ENCODE results near the gene MAD2L1BP.
"Not testable (repeated sequence)": the region's sequence is repeated elsewhere in the genome, so short reads cannot be mapped to it uniquely, and the experiment has no call there.

MAD2L1BP gene

GRCh38 chr6:43634702-43635303 lies 837 bp upstream of the MAD2L1BP start:
- no peak for DNase-seq (ENCODE audit: low spot score in 2 of 2)
- in situ Hi-C loops (cut with MboI; ENCODE audit: low sequenced_read_pairs) = no loop called here
- Histone ChIP-seq H3K4me3 (no peak overlapping the region), H3K9me3 (no peaks in the 10 kb centered on the region), H3K4me1 (peaks cover 11% of the 10 kb centered on the region), H3K27me3 (ENCODE audit: low read depth) (no peaks in the 10 kb centered on the region), H3K36me3 (replicated peaks) (peaks cover 35% of the 10 kb centered on the region)

- H3K9me3 ChIP-seq = no peaks in the 10 kb centered on the region
- in situ Hi-C loops (cut with MboI; ENCODE audit: low sequenced_read_pairs) = no loop called here
- peaks cover 6% of the 10 kb centered on the region for H3K4me1 ChIP-seq
- H3K27me3 ChIP-seq (ENCODE audit: low read depth) = no peaks in the 10 kb centered on the region
- H3K36me3 ChIP-seq (replicated peaks) = peaks cover 50% of the 10 kb centered on the region
- peak overlapping the region; percentile 82 for H3K4me3 ChIP-seq
- DNase-seq (ENCODE audit: low spot score in 2 of 2) = no peak
These were observed 644 bp downstream of the MAD2L1BP start for GRCh38 chr6:43636308-43636659.

DNA sequence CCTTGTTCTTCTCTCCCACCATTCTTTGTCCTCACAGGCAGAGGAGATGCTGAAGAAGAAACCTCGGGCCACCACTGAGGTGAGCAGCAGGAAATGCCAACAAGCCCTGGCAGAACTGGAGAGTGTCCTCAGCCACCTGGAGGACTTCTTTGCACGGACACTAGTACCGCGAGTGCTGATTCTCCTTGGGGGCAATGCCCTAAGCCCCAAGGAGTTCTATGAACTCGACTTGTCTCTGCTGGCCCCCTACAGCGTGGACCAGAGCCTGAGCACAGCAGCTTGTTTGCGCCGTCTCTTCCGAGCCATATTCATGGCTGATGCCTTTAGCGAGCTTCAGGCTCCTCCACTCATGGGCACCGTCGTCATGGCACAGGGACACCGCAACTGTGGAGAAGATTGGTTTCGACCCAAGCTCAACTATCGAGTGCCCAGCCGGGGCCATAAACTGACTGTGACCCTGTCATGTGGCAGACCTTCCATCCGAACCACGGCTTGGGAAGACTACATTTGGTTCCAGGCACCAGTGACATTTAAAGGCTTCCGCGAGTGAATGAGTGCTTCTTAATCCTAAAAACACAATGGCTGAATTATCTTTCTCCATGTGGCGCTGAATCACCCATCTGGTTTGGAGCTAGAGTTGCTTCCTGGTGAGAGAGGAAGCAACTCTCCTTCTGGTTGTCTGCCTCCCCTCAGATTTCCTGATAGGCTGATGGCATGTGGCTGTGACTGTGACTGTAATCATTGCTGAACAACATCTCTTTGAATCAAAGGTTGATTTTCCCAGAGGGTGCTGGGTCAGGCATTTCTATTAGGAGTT lies 4.6 kb downstream of the MAD2L1BP start:
- Histone ChIP-seq H3K27me3 (ENCODE audit: low read depth) (no peaks in the 10 kb centered on the region), H3K36me3 (replicated peaks) (peaks cover 56% of the 10 kb centered on the region), H3K4me1 (peaks cover 6% of the 10 kb centered on the region), H3K9me3 (no peaks in the 10 kb centered on the region), H3K4me3 (no peak overlapping the region)
- in situ Hi-C loops (cut with MboI; ENCODE audit: low sequenced_read_pairs) = no loop called here
- no peak for DNase-seq (ENCODE audit: low spot score in 2 of 2)

GRCh38 chr6:43644940-43645612 lies 9.4 kb downstream of the MAD2L1BP start, which contains the start of gene RSPH9:
TSS of gene RSPH9 (plus strand) at chr6:43645036. CDS start at chr6:43645099, 63 bp downstream.
- no peak for DNase-seq (ENCODE audit: low spot score in 2 of 2)
- H3K4me3 ChIP-seq = no peak within 1 kb of the TSS
- no peaks in the 10 kb centered on the region for H3K27me3 ChIP-seq (ENCODE audit: low read depth)
- H3K36me3 ChIP-seq (replicated peaks) = peaks cover 18% of the 10 kb centered on the region
- in situ Hi-C loops (cut with MboI; ENCODE audit: low sequenced_read_pairs) = no loop called here
- no peaks in the 10 kb centered on the region for H3K9me3 ChIP-seq
- H3K4me1 ChIP-seq = no peaks in the 10 kb centered on the region

DNA sequence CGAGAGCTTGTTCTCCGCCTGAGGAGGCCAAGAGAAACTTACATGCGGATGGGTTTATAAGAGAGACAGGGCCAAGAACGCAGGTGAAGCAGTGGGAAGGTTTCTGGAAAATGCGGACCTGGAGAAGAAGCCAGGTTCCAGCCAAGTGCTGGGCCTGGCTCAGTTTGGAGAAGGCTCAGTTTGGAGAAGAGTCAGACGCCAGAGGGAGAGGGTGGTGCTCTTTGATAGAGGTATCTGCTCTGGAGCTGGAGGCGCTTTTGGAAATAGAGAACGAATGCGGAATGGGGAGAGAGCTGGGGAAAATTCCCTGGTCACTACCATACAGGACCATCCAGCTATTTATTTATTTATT lies 9.9 kb downstream of the MAD2L1BP start:
- in situ Hi-C loops (cut with MboI; ENCODE audit: low sequenced_read_pairs) = no loop called here

GRCh38 chr6:43647613-43648012 lies 12.0 kb downstream of the MAD2L1BP start:
- Histone ChIP-seq H3K36me3 (replicated peaks) (no peaks in the 10 kb centered on the region; the same call in 1 of the 2 replicates), H3K4me1 (no peaks in the 10 kb centered on the region), H3K27me3 (ENCODE audit: low read depth) (no peaks in the 10 kb centered on the region), H3K9me3 (no peaks in the 10 kb centered on the region), H3K4me3 (no peak overlapping the region)
- in situ Hi-C loops (cut with MboI; ENCODE audit: low sequenced_read_pairs) = no loop called here
- DNase-seq (ENCODE audit: low spot score in 2 of 2) = no peak

More for the DNA sequence above, 9.9 kb downstream of the MAD2L1BP start:
- Histone ChIP-seq H3K27me3 (ENCODE audit: low read depth) (no peaks in the 10 kb centered on the region), H3K9me3 (no peaks in the 10 kb centered on the region), H3K36me3 (replicated peaks) (peaks cover 13% of the 10 kb centered on the region), H3K4me3 (no peak overlapping the region), H3K4me1 (no peaks in the 10 kb centered on the region)
- DNase-seq (ENCODE audit: low spot score in 2 of 2) = no peak

GRCh38 chr6:43648248-43648647 lies 12.6 kb downstream of the MAD2L1BP start:
- in situ Hi-C loops (cut with MboI; ENCODE audit: low sequenced_read_pairs) = no loop called here
- Histone ChIP-seq H3K36me3 (replicated peaks) (no peaks in the 10 kb centered on the region; the same call in 1 of the 2 replicates), H3K27me3 (ENCODE audit: low read depth) (no peaks in the 10 kb centered on the region), H3K4me1 (no peaks in the 10 kb centered on the region), H3K4me3 (no peak overlapping the region), H3K9me3 (no peaks in the 10 kb centered on the region)
- no peak for DNase-seq (ENCODE audit: low spot score in 2 of 2)

DNA sequence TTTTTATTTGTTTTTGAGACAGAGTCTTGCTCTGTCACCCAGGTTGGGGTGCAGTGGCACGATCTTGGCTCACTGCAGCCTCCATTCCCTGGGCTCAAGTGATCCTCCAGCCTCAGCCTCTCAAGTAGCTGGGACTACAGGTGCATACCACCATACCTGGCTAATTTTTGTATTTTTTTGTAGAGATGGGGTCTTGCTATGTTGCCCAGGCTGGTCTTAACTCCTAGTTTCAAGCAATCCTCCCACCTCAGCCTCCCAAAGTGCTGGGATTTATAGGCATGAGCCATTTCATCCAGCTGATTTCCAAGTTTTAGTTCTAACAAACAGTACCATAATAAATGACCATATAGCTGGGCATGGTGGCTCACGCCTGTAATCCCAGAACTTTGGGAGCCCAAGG lies 17.2 kb downstream of the MAD2L1BP start:
- DNase-seq (ENCODE audit: low spot score in 2 of 2); H3K4me3 ChIP-seq; H3K27me3 ChIP-seq (ENCODE audit: low read depth); H3K9me3 ChIP-seq; H3K36me3 ChIP-seq (replicated peaks); H3K4me1 ChIP-seq: not testable (repeated sequence)
- in situ Hi-C loops (cut with MboI; ENCODE audit: low sequenced_read_pairs) = loop anchor here (25.0 kb wide), 1 partner anchor 434 kb away; no protein-coding TSS in a partner anchor

- no peak for DNase-seq (ENCODE audit: low spot score in 2 of 2)
- in situ Hi-C loops (cut with MboI; ENCODE audit: low sequenced_read_pairs) = loop anchor here (25.0 kb wide), 1 partner anchor 430 kb away; no protein-coding TSS in a partner anchor
- no peaks in the 10 kb centered on the region; the same call in 1 of the 2 replicates for H3K36me3 ChIP-seq (replicated peaks)
- no peaks in the 10 kb centered on the region for H3K27me3 ChIP-seq (ENCODE audit: low read depth)
- H3K9me3 ChIP-seq = no peaks in the 10 kb centered on the region; the same call in 1 of the 2 replicates
- H3K4me1 ChIP-seq = no peaks in the 10 kb centered on the region
- no peak overlapping the region for H3K4me3 ChIP-seq
These were observed 21.7 kb downstream of the MAD2L1BP start for GRCh38 chr6:43657221-43657802.

DNA sequence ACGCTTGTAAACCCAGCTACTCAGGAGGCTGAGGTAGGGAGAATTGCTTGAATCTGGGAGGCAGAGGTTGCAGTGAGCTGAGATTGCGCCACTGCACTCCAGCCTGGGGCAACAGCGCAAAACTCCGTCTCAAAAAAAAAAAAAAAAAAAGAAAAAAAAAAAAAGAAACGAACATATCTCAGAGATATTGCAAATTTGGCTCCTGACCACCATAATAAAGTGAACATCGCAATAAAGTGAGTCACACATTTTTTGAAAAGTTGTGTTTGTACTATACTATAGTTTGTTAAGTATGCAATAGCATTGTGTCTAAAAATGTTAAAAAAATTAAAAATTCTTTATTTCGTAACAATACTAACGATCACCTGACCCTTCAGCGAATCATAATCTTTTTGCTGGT lies 22.5 kb downstream of the MAD2L1BP start:
- H3K27me3 ChIP-seq (ENCODE audit: low read depth) = no peaks in the 10 kb centered on the region
- no peaks in the 10 kb centered on the region for H3K4me1 ChIP-seq
- no peaks in the 10 kb centered on the region; the same call in 1 of the 2 replicates for H3K9me3 ChIP-seq
- no peaks in the 10 kb centered on the region; the same call in 1 of the 2 replicates for H3K36me3 ChIP-seq (replicated peaks)
- no peak overlapping the region for H3K4me3 ChIP-seq
- DNase-seq (ENCODE audit: low spot score in 2 of 2) = no peak
- in situ Hi-C loops (cut with MboI; ENCODE audit: low sequenced_read_pairs) = loop anchor here (25.0 kb wide), 1 partner anchor 429 kb away; no protein-coding TSS in a partner anchor

DNA sequence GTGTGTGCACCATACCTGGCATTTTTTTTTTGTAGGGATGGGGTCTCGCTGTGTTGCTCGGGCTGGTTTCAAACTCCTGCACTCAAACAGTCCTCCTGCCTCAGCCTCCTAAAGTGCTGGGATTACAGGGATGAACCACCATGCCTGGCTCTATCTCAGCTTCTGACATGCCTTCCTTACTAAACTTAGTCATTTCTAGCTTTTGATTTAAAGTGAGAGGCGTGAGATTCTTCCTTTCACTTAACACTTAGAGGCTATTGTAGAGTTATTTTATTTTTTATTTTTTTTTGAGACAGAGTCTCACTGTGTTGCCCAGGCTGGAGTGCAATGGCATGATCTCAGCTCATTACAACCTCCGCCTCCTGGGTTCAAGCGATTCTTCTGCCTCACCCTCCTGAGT lies 27.3 kb downstream of the MAD2L1BP start:
- H3K36me3 ChIP-seq (replicated peaks); DNase-seq (ENCODE audit: low spot score in 2 of 2); H3K27me3 ChIP-seq (ENCODE audit: low read depth); H3K9me3 ChIP-seq; H3K4me3 ChIP-seq; H3K4me1 ChIP-seq: not testable (repeated sequence)
- in situ Hi-C loops (cut with MboI; ENCODE audit: low sequenced_read_pairs) = loop anchor here (25.0 kb wide), 1 partner anchor 424 kb away; no protein-coding TSS in a partner anchor

DNA sequence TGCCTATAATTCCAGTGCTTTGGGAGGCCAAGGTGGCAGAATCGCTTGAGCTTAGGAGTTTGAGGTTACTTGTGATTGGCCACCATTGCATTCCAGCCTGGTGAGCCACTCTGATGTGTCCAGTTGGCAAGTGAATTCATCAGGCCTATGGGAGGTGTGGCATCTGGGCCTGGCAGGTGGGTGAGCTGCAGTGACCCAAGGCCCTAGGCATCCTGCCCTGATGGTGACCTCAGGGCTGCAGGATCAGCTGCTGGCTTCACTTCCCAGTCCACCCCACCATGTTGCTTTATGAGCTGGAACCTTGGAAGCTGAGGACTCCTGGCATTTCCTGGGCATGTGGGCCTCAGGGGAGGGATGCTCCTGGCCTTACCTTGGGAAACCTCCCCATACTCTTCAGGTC lies 29.7 kb downstream of the MAD2L1BP start:
- H3K4me1 ChIP-seq = no peaks in the 10 kb centered on the region
- DNase-seq (ENCODE audit: low spot score in 2 of 2) = no peak
- in situ Hi-C loops (cut with MboI; ENCODE audit: low sequenced_read_pairs) = loop anchor here (25.0 kb wide), 1 partner anchor 422 kb away; no protein-coding TSS in a partner anchor

GRCh38 chr6:43666196-43666920 lies 30.7 kb downstream of the MAD2L1BP start:
- in situ Hi-C loops (cut with MboI; ENCODE audit: low sequenced_read_pairs) = loop anchor here (25.0 kb wide), 1 partner anchor 421 kb away; no protein-coding TSS in a partner anchor
- DNase-seq (ENCODE audit: low spot score in 2 of 2) = no peak
- H3K9me3 ChIP-seq = no peaks in the 10 kb centered on the region
- H3K27me3 ChIP-seq (ENCODE audit: low read depth) = no peaks in the 10 kb centered on the region
- no peak overlapping the region for H3K4me3 ChIP-seq
- peaks cover 4% of the 10 kb centered on the region; the same call in 1 of the 2 replicates for H3K36me3 ChIP-seq (replicated peaks)
- no peaks in the 10 kb centered on the region for H3K4me1 ChIP-seq

More for the DNA sequence above, 29.7 kb downstream of the MAD2L1BP start:
- Histone ChIP-seq H3K27me3 (ENCODE audit: low read depth) (no peaks in the 10 kb centered on the region), H3K4me3 (no peak overlapping the region), H3K36me3 (replicated peaks) (no peaks in the 10 kb centered on the region), H3K9me3 (no peaks in the 10 kb centered on the region)
